PFSK-1 (cell line): ENCODE data around the gene ARSG.

Experiments
- FOXP2 ChIP-seq: optimal IDR thresholded peaks from 2 replicates; pipeline ENCODE3; 2011; ENCODE audit warnings: borderline replicate concordance, control low read depth, inconsistent platforms; ENCODE audit not compliant: insufficient read depth; ENCODE audit errors: extremely low read length, extremely low read depth
- POLR2AphosphoS5 ChIP-seq: IDR thresholded peaks from 2 replicates; pipeline ENCODE4 v1.6.1; 2012; ENCODE audit warnings: low read depth, mild to moderate bottlenecking, control low read depth, low read length, moderate library complexity
- SIN3A ChIP-seq: IDR thresholded peaks from 2 replicates; pipeline ENCODE4 v1.6.1; 2012; ENCODE audit warnings: mild to moderate bottlenecking, low read length, moderate library complexity, borderline replicate concordance; ENCODE audit not compliant: insufficient read depth
- TAF1 ChIP-seq: IDR thresholded peaks from 2 replicates; pipeline ENCODE4 v1.6.1; 2012; ENCODE audit warnings: low read length, control low read depth, borderline replicate concordance; ENCODE audit not compliant: insufficient read depth
- TF ChIP-seq, protein P1 (sequence below), 2 experiments: IDR thresholded peaks; 2 replicates each; pipeline versions ENCODE4 v1.6.1 to v1.8.0; 2011 to 2012; ENCODE audit warnings: low read depth in 2 of 2, low read length in 2 of 2, control low read depth in 1 of 2, inconsistent platforms in 1 of 2, mild to moderate bottlenecking in 1 of 2, moderate library complexity in 1 of 2; ENCODE audit not compliant: insufficient read depth in 1 of 2

ARSG gene

DNA sequence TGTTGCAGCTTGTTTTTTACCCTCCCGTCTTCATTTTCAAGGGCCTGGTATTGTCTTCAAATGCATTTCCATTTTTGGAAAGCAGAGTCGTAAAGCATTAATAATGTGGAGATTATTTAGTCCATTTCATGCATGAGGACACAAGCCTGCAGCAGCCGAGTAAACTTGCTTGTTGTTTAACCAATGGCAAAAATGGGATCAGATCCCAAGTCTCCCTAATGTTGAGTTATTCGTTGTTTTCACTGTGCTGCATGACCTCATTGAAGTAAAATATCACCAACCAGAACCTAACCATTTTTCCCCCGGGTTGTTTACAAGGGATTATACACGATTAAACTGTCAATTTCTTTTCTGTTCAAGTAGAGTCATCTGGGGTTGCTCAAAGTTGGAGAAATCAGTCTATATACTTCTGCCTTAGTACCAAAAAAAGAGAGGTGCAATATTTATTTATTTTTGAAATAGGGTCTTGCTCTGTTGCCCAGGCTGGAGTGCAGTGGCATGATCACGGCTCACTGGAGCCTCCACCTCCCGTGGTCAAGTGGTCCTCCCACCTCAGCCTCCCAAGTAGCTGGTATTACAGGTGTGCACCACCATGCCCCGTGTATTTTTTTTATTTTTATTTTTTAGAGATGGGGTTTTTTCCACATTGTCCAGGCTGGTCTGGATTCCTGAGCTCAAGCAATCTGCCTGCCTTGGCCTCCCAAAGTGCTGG, 31.1 kb upstream of the ARSG start:
- TF ChIP-seq SIN3A (no peak), FOXP2 (no peak), TAF1 (no peak), POLR2AphosphoS5 (no peak)
- TF ChIP-seq, protein P1, sequence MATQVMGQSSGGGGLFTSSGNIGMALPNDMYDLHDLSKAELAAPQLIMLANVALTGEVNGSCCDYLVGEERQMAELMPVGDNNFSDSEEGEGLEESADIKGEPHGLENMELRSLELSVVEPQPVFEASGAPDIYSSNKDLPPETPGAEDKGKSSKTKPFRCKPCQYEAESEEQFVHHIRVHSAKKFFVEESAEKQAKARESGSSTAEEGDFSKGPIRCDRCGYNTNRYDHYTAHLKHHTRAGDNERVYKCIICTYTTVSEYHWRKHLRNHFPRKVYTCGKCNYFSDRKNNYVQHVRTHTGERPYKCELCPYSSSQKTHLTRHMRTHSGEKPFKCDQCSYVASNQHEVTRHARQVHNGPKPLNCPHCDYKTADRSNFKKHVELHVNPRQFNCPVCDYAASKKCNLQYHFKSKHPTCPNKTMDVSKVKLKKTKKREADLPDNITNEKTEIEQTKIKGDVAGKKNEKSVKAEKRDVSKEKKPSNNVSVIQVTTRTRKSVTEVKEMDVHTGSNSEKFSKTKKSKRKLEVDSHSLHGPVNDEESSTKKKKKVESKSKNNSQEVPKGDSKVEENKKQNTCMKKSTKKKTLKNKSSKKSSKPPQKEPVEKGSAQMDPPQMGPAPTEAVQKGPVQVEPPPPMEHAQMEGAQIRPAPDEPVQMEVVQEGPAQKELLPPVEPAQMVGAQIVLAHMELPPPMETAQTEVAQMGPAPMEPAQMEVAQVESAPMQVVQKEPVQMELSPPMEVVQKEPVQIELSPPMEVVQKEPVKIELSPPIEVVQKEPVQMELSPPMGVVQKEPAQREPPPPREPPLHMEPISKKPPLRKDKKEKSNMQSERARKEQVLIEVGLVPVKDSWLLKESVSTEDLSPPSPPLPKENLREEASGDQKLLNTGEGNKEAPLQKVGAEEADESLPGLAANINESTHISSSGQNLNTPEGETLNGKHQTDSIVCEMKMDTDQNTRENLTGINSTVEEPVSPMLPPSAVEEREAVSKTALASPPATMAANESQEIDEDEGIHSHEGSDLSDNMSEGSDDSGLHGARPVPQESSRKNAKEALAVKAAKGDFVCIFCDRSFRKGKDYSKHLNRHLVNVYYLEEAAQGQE (IDR thresholded peaks at IDR 0.05; ENCODE audit: insufficient read depth in 1 of 2, low read depth in 2 of 2, low read length in 2 of 2) = no peak

DNA sequence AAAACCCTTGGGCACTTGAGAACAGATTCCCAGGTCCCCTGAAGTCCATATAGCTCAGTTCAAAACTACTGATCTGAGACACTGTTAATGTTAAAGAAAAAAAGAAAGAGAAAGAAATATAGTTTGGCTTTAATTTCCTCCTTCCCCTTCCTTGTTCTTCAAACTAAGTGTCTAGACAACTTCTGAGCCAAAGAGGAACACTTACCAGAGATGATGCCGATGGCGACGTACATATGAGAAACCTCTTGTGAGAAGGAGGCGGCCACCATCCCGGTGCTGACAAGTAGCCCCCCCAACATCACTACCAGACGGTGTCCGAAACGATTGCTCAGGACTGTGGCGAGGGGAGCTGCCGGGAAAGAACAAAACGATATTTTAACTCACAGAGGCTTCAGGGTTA, 17.6 kb upstream of the ARSG start:
- TF ChIP-seq, protein P1 (IDR thresholded peaks at IDR 0.05; ENCODE audit: insufficient read depth in 1 of 2, low read depth in 2 of 2, low read length in 2 of 2) = no peak
- TF ChIP-seq POLR2AphosphoS5 = no peak
- TF ChIP-seq SIN3A = no peak
- no peak for TF ChIP-seq FOXP2
- TF ChIP-seq TAF1 = no peak

DNA sequence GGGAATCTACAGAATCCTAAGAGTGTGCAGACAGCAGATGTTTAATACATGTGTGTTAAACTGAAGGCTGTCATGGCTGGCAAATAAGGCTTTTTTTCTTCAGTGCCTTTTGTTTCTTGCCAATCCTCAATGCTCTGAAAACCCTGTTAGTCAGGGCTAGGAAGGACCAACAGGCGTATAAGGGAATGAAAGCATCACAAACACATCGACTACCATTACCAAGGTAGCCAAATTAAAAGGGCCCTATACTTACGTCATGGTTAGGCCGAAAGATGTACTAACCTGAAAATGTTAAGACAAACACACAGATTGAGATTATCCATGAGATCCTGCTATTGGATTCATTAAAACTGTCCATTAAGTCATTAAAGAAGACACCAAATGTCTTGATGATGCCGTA, 13.5 kb upstream of the ARSG start:
- TF ChIP-seq POLR2AphosphoS5 (no peak), FOXP2 (no peak), SIN3A (no peak), TAF1 (no peak)
- TF ChIP-seq, protein P1 (IDR thresholded peaks at IDR 0.05; ENCODE audit: insufficient read depth in 1 of 2, low read depth in 2 of 2, low read length in 2 of 2) = no peak

DNA sequence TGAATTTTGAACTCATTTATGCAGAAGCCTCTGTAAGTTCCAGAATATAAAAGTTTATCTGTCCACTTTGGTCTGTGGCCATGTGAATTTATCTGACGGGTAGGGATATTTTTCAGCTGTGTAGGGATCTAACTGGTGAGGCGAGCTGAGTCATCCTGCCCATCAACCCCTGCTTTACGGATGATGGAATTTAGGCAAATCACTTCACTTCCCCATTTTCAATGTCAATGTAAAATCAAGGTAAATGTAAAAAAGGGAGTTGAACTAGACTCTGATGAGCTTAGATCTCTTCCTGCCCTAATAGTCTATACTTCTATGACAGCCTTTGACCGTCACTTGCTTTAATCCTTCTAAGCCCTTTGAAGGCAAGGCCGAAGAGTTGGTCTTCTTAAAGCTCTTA, 2.9 kb upstream of the ARSG start:
- no peak for TF ChIP-seq SIN3A
- TF ChIP-seq POLR2AphosphoS5 = no peak
- TF ChIP-seq FOXP2 = no peak

DNA sequence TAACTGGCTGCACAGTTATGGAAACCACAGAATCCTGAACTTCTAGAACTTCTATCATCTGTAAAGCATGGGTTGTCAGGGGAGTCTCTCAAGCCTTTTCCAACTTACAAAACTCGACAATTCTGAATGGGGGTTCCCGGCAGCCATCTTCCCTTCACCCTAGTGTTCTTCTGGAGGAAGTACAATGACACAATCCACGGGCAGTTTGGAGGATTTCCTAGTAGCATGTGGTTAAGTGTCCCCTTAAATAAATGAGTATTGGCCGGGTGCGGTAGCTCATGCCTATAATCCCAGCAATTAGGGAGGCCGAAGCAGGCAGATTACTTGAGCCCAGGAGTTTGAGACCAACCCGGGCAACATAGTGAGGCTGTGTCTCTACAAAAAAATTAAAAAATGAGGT, 2.5 kb upstream of the ARSG start:
- no peak for TF ChIP-seq POLR2AphosphoS5
- TF ChIP-seq, protein P1 (IDR thresholded peaks at IDR 0.05; ENCODE audit: insufficient read depth in 1 of 2, low read depth in 2 of 2, low read length in 2 of 2) = no peak

DNA sequence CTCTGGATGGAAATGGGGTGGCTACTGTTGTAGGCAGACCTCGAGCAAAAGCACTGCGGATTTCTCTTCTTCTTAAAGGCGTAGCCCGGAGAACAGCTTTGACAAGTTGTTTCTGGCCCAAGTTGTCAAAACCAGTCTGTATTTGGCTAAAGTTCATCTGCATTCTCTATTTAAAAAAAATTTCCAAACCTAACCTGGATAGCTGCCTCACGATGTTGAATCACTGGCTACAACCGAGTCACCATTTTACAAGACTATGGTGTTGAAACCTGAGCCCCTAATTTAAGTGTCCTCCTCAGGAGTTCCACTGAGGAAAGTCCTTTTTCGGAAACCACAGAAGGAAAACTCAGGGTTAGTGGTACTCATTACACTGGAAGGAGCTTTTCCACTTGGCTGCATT, 1.8 kb upstream of the ARSG start:
- TF ChIP-seq SIN3A (no peak), POLR2AphosphoS5 (no peak), FOXP2 (no peak), TAF1 (no peak)
- TF ChIP-seq, protein P1 (IDR thresholded peaks at IDR 0.05; ENCODE audit: insufficient read depth in 1 of 2, low read depth in 2 of 2, low read length in 2 of 2) = no peak
